Measurements from ENCODE around the gene SLFNL1. TPM values are rescaled to one million over a fixed set of nuclear protein-coding genes. Genes with fewer than 3 reads are reported as not detected.

The SLFNL1 gene
- total RNA-seq, 2 donors from 2014 or later = 0.35 to 0.53 TPM

DNA sequence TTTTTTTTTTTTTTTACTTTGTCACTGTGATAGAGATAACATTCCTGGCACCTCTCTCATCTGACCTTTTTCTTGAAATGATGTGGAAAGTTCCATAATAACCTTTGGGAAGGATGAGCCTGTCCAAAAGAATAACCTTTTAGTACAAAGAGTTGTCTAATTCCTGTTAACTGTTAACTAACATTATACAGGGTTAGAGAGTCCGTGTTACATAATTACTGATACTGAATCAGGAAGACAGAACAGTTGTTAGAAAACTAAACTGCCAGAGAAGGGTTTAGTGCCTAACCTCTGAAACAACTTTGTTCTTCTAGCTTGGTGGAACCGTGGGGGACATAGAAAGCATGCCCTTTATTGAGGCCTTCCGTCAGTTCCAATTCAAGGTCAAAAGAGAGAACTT lies 33.2 kb downstream of the SLFNL1 start:
- Mint-ChIP-seq H3K27me3 (ENCODE audit: low read depth) (no peaks in the 10 kb centered on the region), H3K9me3 (no peaks in the 10 kb centered on the region), H3K4me1 (ENCODE audit: low read depth) (peaks cover 32% of the 10 kb centered on the region), H3K27ac (no peak overlapping the region), H3K36me3 (ENCODE audit: insufficient read depth in 2 of 2) (peaks cover 19 to 66% of the 10 kb centered on the region in 2 donors), H3K4me3 (no peak overlapping the region)
- ATAC-seq (replicated peaks in 1 of 2) = no peak
- DNase-seq = no peak

DNA sequence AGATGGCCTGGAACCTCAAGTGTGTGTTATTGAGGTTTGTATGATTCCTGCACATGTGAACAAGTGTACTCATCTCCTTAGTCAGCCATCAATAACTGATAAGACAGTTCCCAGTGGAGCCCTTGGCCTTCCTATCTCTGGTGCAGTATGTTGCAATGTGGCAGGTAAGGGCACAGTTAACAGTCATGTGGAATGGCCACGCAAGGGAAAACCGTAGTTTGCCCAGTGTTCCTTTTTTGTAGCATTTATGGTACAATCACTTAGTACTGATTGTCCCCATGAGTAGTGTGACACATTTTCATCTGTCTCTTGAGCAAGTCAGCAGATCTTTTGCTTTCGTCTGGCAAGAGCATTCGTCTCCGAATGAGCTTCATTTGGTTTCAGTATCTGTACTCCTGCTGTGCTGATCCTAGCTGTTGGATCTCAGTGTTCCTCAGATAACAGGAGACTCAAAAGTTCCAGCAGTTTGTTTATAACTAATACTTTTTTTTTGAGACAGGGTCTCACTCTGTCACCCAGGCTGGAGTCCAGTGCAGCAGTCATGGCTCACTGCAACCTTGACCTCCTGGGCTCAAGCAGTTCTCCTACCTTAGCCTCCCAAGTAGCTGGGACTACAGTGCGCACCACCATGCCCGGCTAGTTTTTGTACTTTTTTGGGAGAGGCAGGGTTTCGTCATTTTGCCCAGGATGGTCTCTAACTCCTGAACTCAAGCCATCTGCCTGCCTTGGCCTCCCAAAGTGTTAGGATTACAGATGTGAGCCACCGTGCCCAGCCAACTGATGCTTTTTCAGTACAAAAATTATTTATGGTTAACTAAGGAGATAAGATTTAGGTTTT lies 33.9 kb downstream of the SLFNL1 start:
- Mint-ChIP-seq H3K4me3 (no peak overlapping the region), H3K27me3 (ENCODE audit: low read depth) (no peaks in the 10 kb centered on the region), H3K9me3 (no peaks in the 10 kb centered on the region), H3K27ac (no peak overlapping the region), H3K4me1 (ENCODE audit: low read depth) (peaks cover 38% of the 10 kb centered on the region), H3K36me3 (ENCODE audit: insufficient read depth in 2 of 2) (peaks cover 19 to 67% of the 10 kb centered on the region in 2 donors)
- DNase-seq = no peak
- ATAC-seq (replicated peaks in 1 of 2) = no peak

DNA sequence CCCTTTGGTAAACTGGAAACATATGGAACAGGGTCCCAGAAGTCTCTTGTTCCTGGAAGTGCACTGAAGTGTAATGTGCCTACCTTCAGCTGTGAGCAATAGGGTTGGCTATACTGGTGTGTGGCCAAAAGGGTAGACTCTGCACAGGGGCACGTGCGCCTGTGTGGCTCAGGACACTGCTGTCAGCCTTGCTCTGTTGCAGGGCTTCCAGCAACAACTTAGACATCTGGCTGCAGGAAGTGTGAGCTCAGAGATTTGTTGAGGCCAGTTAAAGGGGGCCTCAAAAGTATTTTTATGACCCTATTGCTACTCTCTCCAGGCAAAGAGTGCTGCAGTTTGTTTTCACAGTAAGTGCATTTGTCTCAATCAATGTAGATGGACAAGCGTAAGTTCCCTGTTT lies 34.6 kb downstream of the SLFNL1 start:
- DNase-seq (no peak), ATAC-seq (replicated peaks in 1 of 2) (no peak)
- peaks cover 45% of the 10 kb centered on the region for H3K4me1 Mint-ChIP-seq (ENCODE audit: low read depth)
- no peak overlapping the region for H3K27ac Mint-ChIP-seq
- no peak overlapping the region for H3K4me3 Mint-ChIP-seq
- no peaks in the 10 kb centered on the region for H3K9me3 Mint-ChIP-seq
- H3K27me3 Mint-ChIP-seq (ENCODE audit: low read depth) = no peaks in the 10 kb centered on the region
- H3K36me3 Mint-ChIP-seq (ENCODE audit: insufficient read depth in 2 of 2) = peaks cover 14 to 64% of the 10 kb centered on the region in 2 donors

DNA sequence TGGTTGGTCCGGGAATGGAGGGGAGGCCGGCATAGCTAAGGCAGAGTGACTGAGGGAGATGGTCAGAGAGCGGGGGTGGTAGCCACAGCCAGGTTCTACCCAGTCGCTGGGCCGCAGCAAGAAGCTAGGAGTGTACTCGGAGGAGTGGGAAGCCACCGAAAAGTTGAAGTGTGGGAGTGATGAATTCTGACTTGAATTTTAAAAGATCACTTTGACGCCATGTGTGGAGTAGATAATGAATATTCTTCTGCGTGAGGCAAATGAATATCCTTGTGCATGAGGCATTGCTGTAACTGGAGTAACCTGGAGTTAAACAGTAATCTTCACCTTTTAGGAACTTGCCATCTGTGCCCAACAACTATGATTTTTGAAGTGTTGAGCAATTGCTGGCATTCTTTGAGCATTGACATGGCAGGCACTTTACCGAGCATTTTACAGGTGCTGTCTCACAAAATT lies 35.2 kb downstream of the SLFNL1 start:
- no peak for DNase-seq
- no peak overlapping the region for H3K27ac Mint-ChIP-seq
- peak overlapping the region; percentile 1 to 4 for H3K4me3 Mint-ChIP-seq
- no peaks in the 10 kb centered on the region for H3K27me3 Mint-ChIP-seq (ENCODE audit: low read depth)
- H3K36me3 Mint-ChIP-seq (ENCODE audit: insufficient read depth in 2 of 2) = peaks cover 13 to 58% of the 10 kb centered on the region in 2 donors
- no peak for ATAC-seq (replicated peaks in 1 of 2)
- no peaks in the 10 kb centered on the region for H3K9me3 Mint-ChIP-seq
- H3K4me1 Mint-ChIP-seq (ENCODE audit: low read depth) = peaks cover 51% of the 10 kb centered on the region

DNA sequence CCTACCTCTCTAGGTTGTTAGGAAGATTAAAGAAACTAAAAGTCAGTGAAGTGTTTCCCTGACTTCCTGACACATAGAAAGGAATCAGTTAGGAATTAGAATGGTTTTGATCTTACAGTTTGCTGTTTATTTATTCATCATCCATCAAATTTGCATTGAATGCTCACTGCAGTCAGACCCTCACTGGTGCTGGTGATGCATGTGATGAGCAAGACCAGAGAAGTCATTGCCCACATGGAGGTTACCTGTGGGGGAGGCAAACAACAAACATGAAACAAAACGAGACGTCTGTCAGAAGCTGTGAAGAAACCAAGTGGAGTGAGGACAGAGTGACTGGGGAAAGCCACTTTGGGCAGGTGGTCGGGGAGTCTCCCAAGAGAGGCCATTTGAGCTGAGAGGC lies 35.6 kb downstream of the SLFNL1 start:
- ATAC-seq (replicated peaks in 1 of 2) = peak; percentile 53 to 67
- peak overlapping the region; percentile 0 for H3K27ac Mint-ChIP-seq

DNA sequence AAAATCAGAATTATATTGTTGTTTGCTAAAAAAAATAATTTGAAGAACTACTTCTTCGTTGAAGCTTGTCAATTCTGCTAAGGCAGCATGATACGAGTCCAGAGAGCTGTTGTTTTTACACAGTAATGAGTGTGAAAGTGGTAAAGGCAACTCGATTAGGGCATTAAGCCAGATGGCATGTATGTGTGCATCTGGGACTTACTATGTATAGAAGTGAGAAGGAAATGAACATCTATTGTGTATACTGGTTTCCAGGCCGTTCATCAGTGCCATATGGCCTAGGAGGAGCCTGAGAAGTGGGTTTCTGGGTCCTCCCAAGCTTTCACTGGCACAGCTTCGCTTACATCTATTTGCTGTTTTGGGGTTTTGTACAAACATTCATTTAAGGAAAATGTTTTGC lies 36.4 kb downstream of the SLFNL1 start:
- no peak for ATAC-seq (replicated peaks in 1 of 2)
- Mint-ChIP-seq H3K27me3 (ENCODE audit: low read depth) (no peaks in the 10 kb centered on the region), H3K4me1 (ENCODE audit: low read depth) (peaks cover 62% of the 10 kb centered on the region), H3K4me3 (no peak overlapping the region), H3K27ac (peak overlapping the region; percentile 11), H3K9me3 (no peaks in the 10 kb centered on the region), H3K36me3 (ENCODE audit: insufficient read depth in 2 of 2) (peaks cover 19 to 49% of the 10 kb centered on the region in 2 donors)
- DNase-seq = no peak

More for the DNA sequence above, 35.6 kb downstream of the SLFNL1 start:
- no peaks in the 10 kb centered on the region for H3K27me3 Mint-ChIP-seq (ENCODE audit: low read depth)
- H3K36me3 Mint-ChIP-seq (ENCODE audit: insufficient read depth in 2 of 2) = peaks cover 15 to 55% of the 10 kb centered on the region in 2 donors
- DNase-seq = peak; percentile 18 to 27
- peaks cover 56% of the 10 kb centered on the region for H3K4me1 Mint-ChIP-seq (ENCODE audit: low read depth)
- H3K4me3 Mint-ChIP-seq = peak overlapping the region; percentile 1 to 4
- no peaks in the 10 kb centered on the region for H3K9me3 Mint-ChIP-seq

DNA sequence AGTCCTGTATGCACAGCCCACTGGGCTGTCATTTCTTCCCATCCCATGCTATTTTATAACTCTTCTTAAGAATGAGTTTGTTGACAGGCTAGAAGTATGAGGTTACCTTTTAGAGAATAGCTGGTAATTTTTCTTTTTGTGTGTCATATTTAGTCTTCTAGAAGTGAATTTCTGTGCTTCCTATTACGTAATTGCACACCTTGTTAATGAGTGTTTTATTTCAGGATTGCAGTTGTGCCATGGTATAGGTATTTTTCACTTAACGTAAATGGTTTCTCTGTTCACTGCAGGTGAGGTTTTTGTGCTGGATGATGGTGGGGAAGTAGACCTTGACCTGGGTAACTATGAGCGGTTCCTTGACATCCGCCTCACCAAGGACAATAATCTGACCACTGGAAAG lies 37.0 kb downstream of the SLFNL1 start:
- Mint-ChIP-seq H3K36me3 (ENCODE audit: insufficient read depth in 2 of 2) (peaks cover 19 to 47% of the 10 kb centered on the region in 2 donors), H3K9me3 (no peaks in the 10 kb centered on the region), H3K4me1 (ENCODE audit: low read depth) (peaks cover 62% of the 10 kb centered on the region), H3K4me3 (peak overlapping the region; percentile 62 to 84), H3K27ac (no peak overlapping the region), H3K27me3 (ENCODE audit: low read depth) (no peaks in the 10 kb centered on the region)
- no peak for ATAC-seq (replicated peaks in 1 of 2)
- DNase-seq = no peak

DNA sequence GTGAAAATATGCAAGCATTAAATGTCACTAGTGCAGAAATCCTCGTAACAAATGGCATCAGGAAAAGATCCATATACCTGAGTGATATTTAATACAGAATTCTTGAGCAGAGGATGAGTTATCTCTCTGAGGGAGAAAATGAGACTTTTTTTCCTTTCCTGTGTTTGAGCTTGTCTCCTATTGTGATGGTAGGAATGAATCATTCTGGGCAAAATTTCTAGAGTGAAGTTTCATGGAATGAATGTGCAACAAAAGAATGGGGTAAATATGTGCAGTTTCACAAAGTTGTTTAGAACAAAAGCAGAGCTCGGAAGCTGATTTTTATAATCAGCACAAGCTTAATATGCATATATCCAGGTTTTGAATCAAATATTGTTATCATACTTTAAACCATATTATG lies 37.5 kb downstream of the SLFNL1 start:
- H3K27me3 Mint-ChIP-seq (ENCODE audit: low read depth) = no peaks in the 10 kb centered on the region
- H3K4me1 Mint-ChIP-seq (ENCODE audit: low read depth) = peaks cover 63% of the 10 kb centered on the region
- peaks cover 19 to 44% of the 10 kb centered on the region in 2 donors for H3K36me3 Mint-ChIP-seq (ENCODE audit: insufficient read depth in 2 of 2)
- peak overlapping the region; percentile 94 for H3K27ac Mint-ChIP-seq
- ATAC-seq (replicated peaks in 1 of 2) (peak; percentile 5 to 6), DNase-seq (no peak)
- peak overlapping the region; percentile 62 to 84 for H3K4me3 Mint-ChIP-seq
- H3K9me3 Mint-ChIP-seq = no peaks in the 10 kb centered on the region

DNA sequence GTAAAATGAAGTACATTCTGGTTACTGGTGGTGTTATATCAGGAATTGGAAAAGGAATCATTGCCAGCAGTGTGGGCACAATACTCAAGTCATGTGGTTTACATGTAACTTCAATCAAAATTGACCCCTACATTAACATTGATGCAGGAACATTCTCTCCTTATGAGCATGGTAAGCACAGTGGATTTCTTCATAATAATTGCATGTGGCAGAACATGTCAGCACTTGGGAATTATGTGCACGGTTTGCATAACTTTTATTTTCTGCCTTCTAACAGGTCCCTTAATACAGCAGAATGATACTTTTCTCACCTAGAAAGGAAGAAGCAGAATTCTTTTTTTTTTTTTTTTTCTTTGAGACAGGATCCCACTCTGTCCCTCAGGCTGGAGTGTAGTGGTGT lies 38.2 kb downstream of the SLFNL1 start:
- H3K36me3 Mint-ChIP-seq (ENCODE audit: insufficient read depth in 2 of 2) = peaks cover 19 to 39% of the 10 kb centered on the region in 2 donors
- no peaks in the 10 kb centered on the region for H3K9me3 Mint-ChIP-seq
- H3K4me1 Mint-ChIP-seq (ENCODE audit: low read depth) = peaks cover 67% of the 10 kb centered on the region
- H3K4me3 Mint-ChIP-seq = peak overlapping the region; percentile 25 to 62
- DNase-seq (no peak), ATAC-seq (replicated peaks in 1 of 2) (no peak)
- H3K27ac Mint-ChIP-seq = peak overlapping the region; percentile 7
- no peaks in the 10 kb centered on the region for H3K27me3 Mint-ChIP-seq (ENCODE audit: low read depth)

DNA sequence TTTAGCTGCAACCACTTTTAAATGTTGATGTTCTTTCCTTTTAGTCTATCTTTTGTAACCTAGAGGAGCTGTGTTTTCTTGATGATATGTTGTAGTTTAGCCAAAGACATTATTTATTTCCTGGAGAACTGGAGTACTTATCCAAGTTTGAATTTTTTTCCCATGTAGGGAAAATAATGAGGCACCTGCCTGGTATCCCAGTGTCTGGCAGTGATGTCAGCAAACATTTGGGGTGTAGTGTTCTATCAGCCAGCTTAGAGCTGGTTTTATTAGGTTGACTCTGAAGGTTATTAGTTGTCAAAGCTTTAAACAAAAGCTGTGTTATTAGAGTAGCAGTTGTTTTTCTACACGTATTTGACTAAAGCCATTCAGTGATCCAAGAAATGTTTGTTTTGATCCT lies 38.8 kb downstream of the SLFNL1 start:
- Mint-ChIP-seq H3K4me1 (ENCODE audit: low read depth) (peaks cover 67% of the 10 kb centered on the region), H3K36me3 (ENCODE audit: insufficient read depth in 2 of 2) (peaks cover 19 to 34% of the 10 kb centered on the region in 2 donors), H3K9me3 (no peaks in the 10 kb centered on the region)

DNA sequence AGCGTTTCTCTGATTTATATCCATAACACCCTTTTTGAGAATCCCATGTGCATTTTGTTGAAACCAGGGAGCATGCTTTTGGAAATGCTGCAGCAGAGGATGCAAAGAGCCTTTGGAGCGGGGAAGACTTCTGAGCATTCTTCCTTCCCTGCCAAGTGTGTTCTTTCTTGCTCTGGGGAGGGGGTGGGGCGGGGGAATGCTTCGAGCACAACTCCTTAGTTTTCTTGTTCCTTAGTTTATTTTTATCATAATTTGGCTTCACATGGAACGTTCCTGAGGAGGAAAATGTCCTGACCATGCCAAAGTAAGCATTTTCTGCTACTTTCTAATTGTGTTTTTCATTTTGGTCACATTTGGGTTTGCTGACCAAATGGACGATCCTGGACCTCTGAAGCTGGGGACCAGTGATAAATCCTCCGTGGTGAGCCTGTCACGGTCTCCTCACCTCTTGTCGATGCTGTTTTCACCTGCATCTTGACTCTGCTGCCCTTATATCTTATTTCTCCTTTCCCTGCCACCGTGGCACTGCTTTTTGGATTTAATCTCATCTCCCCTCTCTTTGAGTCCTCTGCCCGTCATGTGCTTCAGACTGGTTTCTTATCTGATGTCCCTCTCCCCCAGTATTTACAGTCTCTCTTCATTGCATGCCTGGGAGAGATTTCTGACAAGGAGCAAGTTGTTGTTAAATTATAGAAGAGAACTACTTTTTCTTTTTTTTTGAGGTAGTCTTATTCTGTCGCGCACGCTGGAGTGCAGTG lies 39.7 kb downstream of the SLFNL1 start:
- Mint-ChIP-seq H3K27me3 (ENCODE audit: low read depth) (no peaks in the 10 kb centered on the region), H3K36me3 (ENCODE audit: insufficient read depth in 2 of 2) (peaks cover 19 to 31% of the 10 kb centered on the region in 2 donors), H3K4me1 (ENCODE audit: low read depth) (peaks cover 67% of the 10 kb centered on the region), H3K4me3 (peak overlapping the region; percentile 87 to 88), H3K27ac (no peak overlapping the region), H3K9me3 (no peaks in the 10 kb centered on the region)
- DNase-seq (no peak), ATAC-seq (replicated peaks in 1 of 2) (no peak)

More for the DNA sequence above, 38.8 kb downstream of the SLFNL1 start:
- Mint-ChIP-seq H3K27ac (peak overlapping the region; percentile 8), H3K27me3 (ENCODE audit: low read depth) (no peaks in the 10 kb centered on the region), H3K4me3 (peak overlapping the region in 1 of 2 donors; percentile 77)
- DNase-seq (no peak), ATAC-seq (replicated peaks in 1 of 2) (no peak)

DNA sequence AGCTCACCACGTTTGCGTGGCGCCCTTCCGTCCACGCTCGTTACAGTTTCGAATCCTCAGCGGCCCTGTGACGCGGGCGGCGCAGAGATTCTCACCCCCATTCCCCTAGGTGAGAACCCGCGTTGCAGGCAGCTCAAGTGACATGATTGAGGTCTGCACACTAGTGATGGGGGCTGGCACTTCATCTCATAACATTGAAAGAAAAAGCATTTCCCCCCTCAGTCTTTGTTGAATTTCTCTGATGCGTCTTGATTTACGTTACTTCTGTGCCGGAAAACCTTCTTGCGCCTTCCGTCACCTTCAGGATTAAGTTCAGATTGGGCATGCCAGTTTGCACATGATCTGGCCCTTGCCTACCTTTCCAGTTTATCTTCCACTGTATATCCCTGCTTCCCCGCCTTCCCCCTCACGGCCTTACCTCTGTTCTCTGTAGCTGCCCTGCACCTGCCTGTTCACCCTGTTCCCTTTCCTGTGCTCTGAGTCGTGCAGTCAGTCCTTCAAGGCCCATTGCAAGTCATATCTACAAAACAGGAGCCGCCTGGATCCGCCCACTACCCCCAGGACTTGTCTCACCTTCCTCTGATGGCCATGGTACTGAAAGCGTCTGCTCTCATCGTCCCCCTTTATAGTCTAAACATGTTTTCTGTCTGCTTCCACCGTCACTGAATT lies 40.9 kb downstream of the SLFNL1 start:
- DNase-seq = peak; percentile 61 to 62
- Mint-ChIP-seq H3K36me3 (ENCODE audit: insufficient read depth in 2 of 2) (peaks cover 13 to 22% of the 10 kb centered on the region in 2 donors), H3K27me3 (ENCODE audit: low read depth) (no peaks in the 10 kb centered on the region), H3K4me3 (peak overlapping the region; percentile 87 to 88), H3K9me3 (no peaks in the 10 kb centered on the region), H3K27ac (peak overlapping the region; percentile 74), H3K4me1 (ENCODE audit: low read depth) (peaks cover 58% of the 10 kb centered on the region)
- peak; percentile 3 to 15 for ATAC-seq (replicated peaks in 1 of 2)

DNA sequence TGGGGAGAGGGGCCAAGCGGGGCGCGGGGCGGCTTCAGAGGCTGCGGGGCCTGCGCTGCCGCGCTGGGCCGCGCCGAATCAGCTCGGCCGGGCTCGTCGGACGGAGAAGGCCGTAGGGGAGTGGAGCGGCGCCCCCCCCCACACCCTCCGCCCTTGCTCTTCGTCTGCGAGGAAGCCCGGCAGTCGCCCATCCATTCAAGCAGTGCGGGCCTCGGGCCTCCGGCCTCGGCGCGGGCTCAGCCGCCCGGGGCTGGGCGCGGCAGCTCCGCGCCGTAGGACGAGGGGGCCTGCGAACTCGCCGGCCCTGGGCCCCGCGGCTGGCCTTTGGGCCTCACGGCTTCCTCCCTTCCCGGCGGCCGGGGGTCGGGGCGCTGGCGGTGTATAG lies 41.5 kb downstream of the SLFNL1 start:
- peaks cover 53% of the 10 kb centered on the region for H3K4me1 Mint-ChIP-seq (ENCODE audit: low read depth)
- H3K27ac Mint-ChIP-seq = peak overlapping the region; percentile 74

More for the DNA sequence above, 41.5 kb downstream of the SLFNL1 start:
- no peaks in the 10 kb centered on the region for H3K9me3 Mint-ChIP-seq
- peaks cover 13 to 18% of the 10 kb centered on the region in 2 donors for H3K36me3 Mint-ChIP-seq (ENCODE audit: insufficient read depth in 2 of 2)
- peak; percentile 17 to 18 for ATAC-seq (replicated peaks in 1 of 2)
- H3K4me3 Mint-ChIP-seq = peak overlapping the region; percentile 87 to 88
- DNase-seq = no peak
- H3K27me3 Mint-ChIP-seq (ENCODE audit: low read depth) = no peaks in the 10 kb centered on the region

Data from activated T-cell treated with anti-CD3 and anti-CD28 coated beads, Interleukin-2, amount 50 U/mL, for 72 hours (primary cell).